Ovary (tissue), 3 donors: ENCODE results near the gene DPYSL4.

ENCODE experiments used
- CTCF ChIP-seq, 3 donors: fragments of 450-650 bp in 2 of 3; fragments of 200-600 bp in 1 of 3; IDR thresholded peaks; one replicate each; pipeline versions ENCODE4 v1.5.1 to v1.8.0; 2016 to 2022; ENCODE audit warnings: antibody characterized with exemption in 3 of 3, mild to moderate bottlenecking in 1 of 3
- POLR2A ChIP-seq: fragments of 450-650 bp; IDR thresholded peaks from one replicate; pipeline ENCODE4 v1.6.1; 2017; ENCODE audit warnings: antibody characterized with exemption, mild to moderate bottlenecking, moderate library complexity
- donor health status: DM: no; HTN: no; CAD: no.

- no peak for TF ChIP-seq CTCF (IDR thresholded peaks at IDR 0.05)
- TF ChIP-seq POLR2A = no peak
Observed at GRCh38 chr10:132140167-132140925, 46.4 kb upstream of the DPYSL4 start.
